GM03348 (cell line): ENCODE data around the gene NSUN6.

ENCODE experiments used
- DNase-seq: peaks from one replicate; pipeline ENCODE4 v3.0.0; 2012; ENCODE audit warnings: low spot score

The NSUN6 gene

DNA sequence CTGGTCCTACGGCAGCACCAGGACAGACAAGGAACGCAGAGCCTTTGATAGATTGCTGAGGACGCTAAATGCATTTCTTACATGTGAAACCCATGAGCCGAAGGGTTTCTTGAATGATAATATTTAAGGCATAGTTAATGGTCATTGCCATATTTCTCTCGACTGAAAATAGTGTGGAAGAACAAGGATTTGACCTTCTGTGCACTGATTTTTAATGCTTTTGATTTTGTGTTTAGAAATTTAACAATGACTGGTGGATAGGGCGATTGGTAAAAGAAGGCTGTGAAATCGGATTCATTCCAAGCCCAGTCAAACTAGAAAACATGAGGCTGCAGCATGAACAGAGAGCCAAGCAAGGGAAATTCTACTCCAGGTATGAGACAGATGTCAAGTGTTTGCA lies 150.8 kb downstream of the NSUN6 start:
- DNase-seq = no peak

DNA sequence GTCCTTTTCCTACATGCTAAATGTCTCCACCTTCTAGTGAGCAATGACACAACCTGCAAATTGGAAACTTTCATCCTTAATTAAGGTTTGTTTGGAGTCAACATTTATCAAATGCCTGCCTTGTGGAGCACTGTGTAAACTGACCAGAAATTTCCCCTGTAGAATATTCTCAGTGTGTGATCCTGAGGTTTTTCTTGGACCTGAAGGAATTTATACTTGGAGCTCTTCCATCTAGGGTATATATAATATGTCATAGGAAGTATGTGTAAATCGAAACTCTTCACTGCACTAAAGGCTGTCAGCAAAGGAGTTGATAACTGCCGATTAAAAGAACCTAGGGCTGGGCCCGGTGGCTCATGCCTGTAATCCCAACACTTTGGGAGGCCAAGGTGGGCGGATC lies 152.4 kb downstream of the NSUN6 start:
- no peak for DNase-seq

DNA sequence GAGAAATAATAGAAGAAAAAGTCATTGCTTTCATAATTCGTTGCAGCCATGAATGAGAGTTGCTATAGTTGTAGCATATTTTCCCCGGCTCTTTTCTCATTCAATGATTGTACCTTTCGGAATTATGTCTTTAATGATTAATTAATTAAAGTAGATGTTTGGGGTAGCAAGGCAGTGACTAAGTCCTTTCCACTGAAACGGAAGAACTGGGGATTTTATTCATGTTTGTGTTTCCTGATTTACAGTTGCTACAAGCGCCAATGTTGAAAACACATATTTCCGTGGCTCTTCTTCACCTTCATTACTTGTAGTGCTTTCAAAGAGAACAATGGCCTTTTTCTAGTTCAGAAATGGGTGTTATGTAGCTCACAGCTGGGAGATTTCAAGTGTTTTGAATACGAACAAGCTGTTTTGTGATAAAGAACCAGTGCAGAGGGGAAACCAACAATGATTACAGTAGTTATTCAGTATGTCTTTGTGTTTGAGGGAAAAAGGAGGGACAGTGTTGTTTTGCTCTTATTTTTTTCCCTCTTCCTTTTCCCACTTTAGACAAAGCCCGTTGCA lies 153.5 kb downstream of the NSUN6 start:
- DNase-seq = no peak
